ENCODE results near the gene C12orf43.

- TF ChIP-seq, protein P1, sequence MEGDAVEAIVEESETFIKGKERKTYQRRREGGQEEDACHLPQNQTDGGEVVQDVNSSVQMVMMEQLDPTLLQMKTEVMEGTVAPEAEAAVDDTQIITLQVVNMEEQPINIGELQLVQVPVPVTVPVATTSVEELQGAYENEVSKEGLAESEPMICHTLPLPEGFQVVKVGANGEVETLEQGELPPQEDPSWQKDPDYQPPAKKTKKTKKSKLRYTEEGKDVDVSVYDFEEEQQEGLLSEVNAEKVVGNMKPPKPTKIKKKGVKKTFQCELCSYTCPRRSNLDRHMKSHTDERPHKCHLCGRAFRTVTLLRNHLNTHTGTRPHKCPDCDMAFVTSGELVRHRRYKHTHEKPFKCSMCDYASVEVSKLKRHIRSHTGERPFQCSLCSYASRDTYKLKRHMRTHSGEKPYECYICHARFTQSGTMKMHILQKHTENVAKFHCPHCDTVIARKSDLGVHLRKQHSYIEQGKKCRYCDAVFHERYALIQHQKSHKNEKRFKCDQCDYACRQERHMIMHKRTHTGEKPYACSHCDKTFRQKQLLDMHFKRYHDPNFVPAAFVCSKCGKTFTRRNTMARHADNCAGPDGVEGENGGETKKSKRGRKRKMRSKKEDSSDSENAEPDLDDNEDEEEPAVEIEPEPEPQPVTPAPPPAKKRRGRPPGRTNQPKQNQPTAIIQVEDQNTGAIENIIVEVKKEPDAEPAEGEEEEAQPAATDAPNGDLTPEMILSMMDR (IDR thresholded peaks at IDR 0.05; ENCODE audit: low read depth, low read length), result no peak
- TF ChIP-seq POLR2A (IDR thresholded peaks at IDR 0.05; ENCODE audit: extremely low read depth, insufficient read length) (no peak), MAX (IDR thresholded peaks at IDR 0.05; ENCODE audit: low read depth, low read length) (no peak), MYC (IDR thresholded peaks at IDR 0.05; ENCODE audit: low read depth, low read length) (no peak)
Measured at GRCh38 chr12:121010860-121011259, 5.4 kb downstream of the C12orf43 start.
